ENCODE results near the gene PPIB.

- TF ChIP-seq CTCF (conservative IDR thresholded peaks at IDR 0.05; ENCODE audit: low read depth in 2 of 2) (no peak), POLR2AphosphoS5 (IDR thresholded peaks at IDR 0.05; ENCODE audit: low read depth) (no peak)
- TF ChIP-seq, protein P1, sequence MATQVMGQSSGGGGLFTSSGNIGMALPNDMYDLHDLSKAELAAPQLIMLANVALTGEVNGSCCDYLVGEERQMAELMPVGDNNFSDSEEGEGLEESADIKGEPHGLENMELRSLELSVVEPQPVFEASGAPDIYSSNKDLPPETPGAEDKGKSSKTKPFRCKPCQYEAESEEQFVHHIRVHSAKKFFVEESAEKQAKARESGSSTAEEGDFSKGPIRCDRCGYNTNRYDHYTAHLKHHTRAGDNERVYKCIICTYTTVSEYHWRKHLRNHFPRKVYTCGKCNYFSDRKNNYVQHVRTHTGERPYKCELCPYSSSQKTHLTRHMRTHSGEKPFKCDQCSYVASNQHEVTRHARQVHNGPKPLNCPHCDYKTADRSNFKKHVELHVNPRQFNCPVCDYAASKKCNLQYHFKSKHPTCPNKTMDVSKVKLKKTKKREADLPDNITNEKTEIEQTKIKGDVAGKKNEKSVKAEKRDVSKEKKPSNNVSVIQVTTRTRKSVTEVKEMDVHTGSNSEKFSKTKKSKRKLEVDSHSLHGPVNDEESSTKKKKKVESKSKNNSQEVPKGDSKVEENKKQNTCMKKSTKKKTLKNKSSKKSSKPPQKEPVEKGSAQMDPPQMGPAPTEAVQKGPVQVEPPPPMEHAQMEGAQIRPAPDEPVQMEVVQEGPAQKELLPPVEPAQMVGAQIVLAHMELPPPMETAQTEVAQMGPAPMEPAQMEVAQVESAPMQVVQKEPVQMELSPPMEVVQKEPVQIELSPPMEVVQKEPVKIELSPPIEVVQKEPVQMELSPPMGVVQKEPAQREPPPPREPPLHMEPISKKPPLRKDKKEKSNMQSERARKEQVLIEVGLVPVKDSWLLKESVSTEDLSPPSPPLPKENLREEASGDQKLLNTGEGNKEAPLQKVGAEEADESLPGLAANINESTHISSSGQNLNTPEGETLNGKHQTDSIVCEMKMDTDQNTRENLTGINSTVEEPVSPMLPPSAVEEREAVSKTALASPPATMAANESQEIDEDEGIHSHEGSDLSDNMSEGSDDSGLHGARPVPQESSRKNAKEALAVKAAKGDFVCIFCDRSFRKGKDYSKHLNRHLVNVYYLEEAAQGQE (IDR thresholded peaks at IDR 0.05; ENCODE audit: unreplicated experiment) = no peak
These were observed 40.4 kb downstream of the PPIB start for GRCh38 chr15:64122444-64122843.
